Activated CD4-positive, alpha-beta T cell treated with anti-CD3 and anti-CD28 coated beads for 36 hours (primary cell): ENCODE results near the gene BFSP1. TPM values are rescaled to one million over a fixed set of nuclear protein-coding genes. Genes with fewer than 3 reads are reported as not detected.
A peak's percentile ranks its signal among the peaks of the same experiment; 100 is the strongest.

Experiments
- ATAC-seq: fragments of 200-7000 bp; cut with Tn5 transposase; one replicate; pipeline ENCODE4 v1.10.0; 2021; ENCODE audit warnings: mild to moderate bottlenecking, moderate library complexity
- CTCF ChIA-PET: fragments of 350-600 bp; sonication (Branson Sonifier 250); formaldehyde crosslinking; loops from one replicate; lab custom pipeline; 2021; ENCODE audit warnings: antibody characterized with exemption; lab: Charles Lee
- POLR2A ChIA-PET: fragments of 350-600 bp; sonication (Branson Sonifier 250); formaldehyde crosslinking; loops from one replicate; lab custom pipeline; 2021; ENCODE audit warnings: antibody characterized with exemption, inconsistent platforms; lab: Charles Lee
- DNase-seq: peaks from one replicate; pipeline ENCODE4 v3.0.0-alpha.2; 2020
- H3K27ac Mint-ChIP-seq: one replicate; pipeline ENCODE4 v1.8.0; 2021; ENCODE audit warnings: mixed read lengths
- H3K27me3 Mint-ChIP-seq: one replicate; pipeline ENCODE4 v1.8.0; 2021; ENCODE audit warnings: mixed read lengths
- H3K36me3 Mint-ChIP-seq: one replicate; pipeline ENCODE4 v1.8.0; 2021; ENCODE audit warnings: low read depth, mixed read lengths
- H3K4me1 Mint-ChIP-seq: one replicate; pipeline ENCODE4 v1.8.0; 2021; ENCODE audit warnings: mixed read lengths
- H3K4me3 Mint-ChIP-seq: one replicate; pipeline ENCODE4 v1.8.0; 2021; ENCODE audit warnings: mild to moderate bottlenecking, moderate library complexity, mixed read lengths
- H3K9me3 Mint-ChIP-seq: one replicate; pipeline ENCODE4 v1.8.0; 2021; ENCODE audit warnings: low read depth, mixed read lengths
- intact Hi-C, 2 experiments: fragments of 100-400 bp; cut with DNase I in 1 of 2; cut with micrococcal nuclease in 1 of 2; formaldehyde crosslinking; loops; one replicate each; pipeline versions ENCODE4 v1.14.2 to v1.15.1; 2022 to 2024; cut with DNase I, micrococcal nuclease
- total RNA-seq, 2 experiments: library from RNA; stranded (reverse); gene quantifications; one replicate each; pipeline ENCODE4 v1.2.3, GENCODE V29; 2021

BFSP1 gene
- total RNA-seq, 2 experiments from 2014 or later, result 0.12 to 0.23 TPM

GRCh38 chr20:17568972-17569521 lies 37.9 kb upstream of the BFSP1 start:
- intact Hi-C loops, result loop anchor here in 1 of 2 experiments (1.0 to 10.0 kb wide), 3 partner anchors 8 to 994 kb away; partner anchors contain the start of genes KAT14, KIF16B and PET117
- no peak overlapping the region for H3K27ac Mint-ChIP-seq

GRCh38 chr20:17568045-17568788 lies 37.0 kb upstream of the BFSP1 start:
- ATAC-seq (no peak), DNase-seq (no peak)
- H3K9me3 Mint-ChIP-seq, result no peaks in the 10 kb centered on the region
- H3K27ac Mint-ChIP-seq, result no peak overlapping the region
- peak overlapping the region; percentile 88 for H3K4me3 Mint-ChIP-seq
- intact Hi-C loops, result loop anchor here in 1 of 2 experiments (10.0 kb wide), 1 partner anchor 993 kb away; the partner anchor contains the start of gene KIF16B
- CTCF ChIA-PET, result no interaction called here
- H3K4me1 Mint-ChIP-seq, result peaks cover 22% of the 10 kb centered on the region
- POLR2A ChIA-PET, result no interaction called here
- H3K27me3 Mint-ChIP-seq, result peaks cover 11% of the 10 kb centered on the region
- H3K36me3 Mint-ChIP-seq, result no peaks in the 10 kb centered on the region

More at GRCh38 chr20:17568972-17569521, 37.9 kb upstream of the BFSP1 start:
- ChIA-PET POLR2A (interaction anchor here (0.8 to 2.4 kb wide), 2 partner anchors 9 to 398 kb away, joined by 4 to 13 read pairs; no protein-coding TSS in a partner anchor), CTCF (no interaction called here)
- DNase-seq (peak; percentile 34), ATAC-seq (no peak)
- peaks cover 26% of the 10 kb centered on the region for H3K4me1 Mint-ChIP-seq
- H3K36me3 Mint-ChIP-seq, result no peaks in the 10 kb centered on the region
- H3K4me3 Mint-ChIP-seq, result peak overlapping the region; percentile 88
- H3K9me3 Mint-ChIP-seq, result no peaks in the 10 kb centered on the region
- H3K27me3 Mint-ChIP-seq, result peaks cover 8% of the 10 kb centered on the region

GRCh38 chr20:17566345-17566744 lies 35.2 kb upstream of the BFSP1 start:
- POLR2A ChIA-PET, result interaction anchor here (0.6 kb wide), 1 partner anchor 329 kb away, joined by 5 read pairs; no protein-coding TSS in a partner anchor
- H3K36me3 Mint-ChIP-seq, result no peaks in the 10 kb centered on the region

GRCh38 chr20:17565169-17565845 lies 34.1 kb upstream of the BFSP1 start:
- H3K27ac Mint-ChIP-seq, result no peak overlapping the region
- POLR2A ChIA-PET, result no interaction called here
- intact Hi-C loops, result loop anchor here in 1 of 2 experiments (10.0 kb wide), 1 partner anchor 991 kb away; the partner anchor contains the start of gene KIF16B
- no peaks in the 10 kb centered on the region for H3K9me3 Mint-ChIP-seq
- H3K36me3 Mint-ChIP-seq, result no peaks in the 10 kb centered on the region
- H3K27me3 Mint-ChIP-seq, result peaks cover 11% of the 10 kb centered on the region
- H3K4me3 Mint-ChIP-seq, result no peak overlapping the region
- CTCF ChIA-PET, result no interaction called here
- no peak for ATAC-seq
- peaks cover 13% of the 10 kb centered on the region for H3K4me1 Mint-ChIP-seq
- DNase-seq, result no peak

More at GRCh38 chr20:17566345-17566744, 35.2 kb upstream of the BFSP1 start:
- DNase-seq (no peak), ATAC-seq (no peak)
- Mint-ChIP-seq H3K9me3 (no peaks in the 10 kb centered on the region), H3K27ac (no peak overlapping the region), H3K27me3 (peaks cover 11% of the 10 kb centered on the region), H3K4me3 (no peak overlapping the region), H3K4me1 (peaks cover 11% of the 10 kb centered on the region)
- intact Hi-C loops, result loop anchor here in 1 of 2 experiments (10.0 kb wide), 1 partner anchor 992 kb away; the partner anchor contains the start of gene KIF16B
- CTCF ChIA-PET, result no interaction called here

DNA sequence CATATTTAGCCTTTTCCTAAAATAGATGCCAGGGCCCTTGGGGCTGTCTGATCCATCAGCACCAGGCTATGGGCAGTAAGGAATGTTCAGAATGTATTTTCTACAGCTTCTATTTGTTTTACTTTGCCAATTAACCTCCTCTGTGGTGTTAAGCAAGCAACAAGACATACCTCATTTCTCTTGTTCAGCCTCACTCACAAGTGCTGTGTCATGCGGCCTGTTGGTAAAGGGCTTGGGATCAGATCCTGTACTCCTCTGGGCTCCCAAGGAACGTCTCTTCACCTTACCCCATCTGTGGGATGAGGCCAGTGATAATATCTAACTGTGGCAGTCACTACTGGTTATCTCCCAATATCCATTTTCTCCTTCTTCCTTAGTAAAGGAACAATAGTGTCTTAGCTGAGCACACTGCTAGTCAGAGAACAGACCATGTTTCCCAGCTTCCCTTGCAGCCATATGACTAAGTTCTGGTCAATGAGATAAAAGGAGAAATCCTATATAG lies 31.7 kb upstream of the BFSP1 start:
- Mint-ChIP-seq H3K27ac (no peak overlapping the region), H3K9me3 (no peaks in the 10 kb centered on the region), H3K4me1 (peaks cover 37% of the 10 kb centered on the region), H3K36me3 (no peaks in the 10 kb centered on the region), H3K4me3 (no peak overlapping the region), H3K27me3 (peaks cover 8% of the 10 kb centered on the region)
- ChIA-PET CTCF (no interaction called here), POLR2A (no interaction called here)
- ATAC-seq, result no peak
- DNase-seq, result no peak
- intact Hi-C loops, result loop anchor here in 1 of 2 experiments (10.0 kb wide), 1 partner anchor 988 kb away; the partner anchor contains the start of gene KIF16B

- ATAC-seq, result peak; percentile 61
- peaks cover 7% of the 10 kb centered on the region for H3K27me3 Mint-ChIP-seq
- H3K27ac Mint-ChIP-seq, result peak overlapping the region; percentile 82
- intact Hi-C loops, result loop anchor here (1.0 to 10.0 kb wide), 4 partner anchors 9 to 986 kb away; partner anchors contain the start of genes DSTN (in 1 of the 2) and KIF16B (in 1 of the 2)
- no peaks in the 10 kb centered on the region for H3K9me3 Mint-ChIP-seq
- H3K4me3 Mint-ChIP-seq, result peak overlapping the region; percentile 10
- H3K36me3 Mint-ChIP-seq, result no peaks in the 10 kb centered on the region
- peak; percentile 48 for DNase-seq
- peaks cover 41% of the 10 kb centered on the region for H3K4me1 Mint-ChIP-seq
- POLR2A ChIA-PET, result interaction anchor here (0.6 to 1.3 kb wide), 3 partner anchors 9 to 21 kb away, joined by 3 to 4 read pairs (median 4); partner anchors contain the start of gene DSTN
- CTCF ChIA-PET, result interaction anchor here (1.2 to 1.6 kb wide), 2 partner anchors 10 kb away, joined by 4 read pairs; partner anchors contain the start of gene DSTN
Observed at GRCh38 chr20:17560344-17561074, 29.3 kb upstream of the BFSP1 start.

- Mint-ChIP-seq H3K9me3 (no peaks in the 10 kb centered on the region), H3K4me3 (no peak overlapping the region), H3K36me3 (no peaks in the 10 kb centered on the region), H3K27me3 (peaks cover 4% of the 10 kb centered on the region), H3K4me1 (peaks cover 41% of the 10 kb centered on the region), H3K27ac (no peak overlapping the region)
- DNase-seq (no peak), ATAC-seq (no peak)
- POLR2A ChIA-PET, result no interaction called here
- intact Hi-C loops, result no loop called here
- CTCF ChIA-PET, result interaction anchor here (0.6 kb wide), 1 partner anchor 397 kb away, joined by 3 read pairs; no protein-coding TSS in a partner anchor
Observed at GRCh38 chr20:17559338-17559737, 28.2 kb upstream of the BFSP1 start.

DNA sequence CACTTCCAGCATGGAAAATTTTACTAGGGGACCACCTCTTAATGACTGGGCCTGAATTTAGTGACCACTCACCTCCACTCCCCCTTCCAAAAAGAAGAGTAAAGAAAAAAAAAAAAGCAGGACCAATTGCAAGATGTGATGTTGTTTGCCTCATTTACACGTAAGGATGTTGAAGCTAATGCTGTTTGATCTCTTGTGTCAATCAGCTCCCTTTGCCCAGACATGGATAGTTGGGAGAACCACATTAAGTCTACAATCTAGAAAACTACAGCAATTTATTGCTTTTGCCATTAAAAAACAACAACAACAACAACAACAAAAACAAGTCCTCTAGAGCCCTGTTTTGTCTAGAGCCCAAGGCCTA lies 27.7 kb upstream of the BFSP1 start:
- CTCF ChIA-PET, result interaction anchor here (0.6 to 0.7 kb wide), 2 partner anchors 124 to 397 kb away, joined by 3 read pairs; no protein-coding TSS in a partner anchor
- DNase-seq, result no peak
- intact Hi-C loops, result loop anchor here in 1 of 2 experiments (1.0 kb wide), 2 partner anchors 11 to 433 kb away; partner anchors contain the start of gene DSTN
- peaks cover 41% of the 10 kb centered on the region for H3K4me1 Mint-ChIP-seq
- peaks cover 2% of the 10 kb centered on the region for H3K27me3 Mint-ChIP-seq
- H3K4me3 Mint-ChIP-seq, result no peak overlapping the region
- ATAC-seq, result no peak
- H3K9me3 Mint-ChIP-seq, result no peaks in the 10 kb centered on the region
- no peaks in the 10 kb centered on the region for H3K36me3 Mint-ChIP-seq
- POLR2A ChIA-PET, result no interaction called here
- H3K27ac Mint-ChIP-seq, result peak overlapping the region; percentile 71

DNA sequence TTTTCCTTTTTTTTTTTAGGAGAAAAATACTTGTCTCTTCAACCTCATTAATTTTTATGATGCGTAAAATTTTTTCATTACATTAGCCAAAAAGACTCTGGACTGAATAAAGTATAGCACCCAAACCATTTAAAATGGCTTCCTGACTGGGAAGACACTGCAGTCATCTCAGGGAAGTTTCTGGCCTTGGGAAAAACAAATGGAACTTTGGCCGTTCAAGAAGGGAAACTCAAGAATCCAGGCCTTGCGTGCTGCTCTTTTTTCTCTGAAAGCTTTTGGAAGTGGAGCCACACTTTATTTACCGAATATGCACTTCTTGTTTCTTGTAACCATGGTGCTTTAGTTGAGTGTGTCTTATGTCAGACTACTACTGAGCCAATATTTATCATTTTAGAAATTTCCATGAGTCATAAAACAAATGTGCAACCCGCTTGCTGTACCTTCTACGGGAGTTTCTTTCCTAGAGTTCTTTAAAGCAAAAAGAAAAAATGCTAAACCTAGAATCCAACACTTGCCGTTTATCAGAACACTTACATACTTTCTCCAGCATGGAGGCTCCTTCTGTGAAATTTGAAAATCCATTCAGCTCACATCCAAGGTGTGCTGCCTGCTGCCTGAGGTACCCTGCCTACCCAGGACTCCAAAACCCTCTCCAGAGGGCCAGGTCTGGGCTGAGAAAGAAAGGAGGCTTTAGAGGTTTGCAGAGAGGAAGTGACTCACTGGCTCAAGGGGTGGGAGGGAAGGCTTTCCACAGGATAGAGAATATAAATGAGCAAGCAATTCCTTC lies 27.2 kb upstream of the BFSP1 start:
- DNase-seq, result peak; percentile 57
- ATAC-seq, result peak; percentile 81
- ChIA-PET POLR2A (no interaction called here), CTCF (interaction anchor here (0.7 to 1.2 kb wide), 3 partner anchors 18 to 124 kb away, joined by 3 to 5 read pairs (median 3); no protein-coding TSS in a partner anchor)
- Mint-ChIP-seq H3K4me3 (no peak overlapping the region), H3K27me3 (no peaks in the 10 kb centered on the region), H3K36me3 (no peaks in the 10 kb centered on the region), H3K27ac (peak overlapping the region; percentile 71), H3K4me1 (peaks cover 41% of the 10 kb centered on the region), H3K9me3 (no peaks in the 10 kb centered on the region)
- intact Hi-C loops, result loop anchor here in 1 of 2 experiments (1.0 kb wide), 2 partner anchors 12 to 434 kb away; partner anchors contain the start of gene DSTN
